GDM1 (cell line): Measurements from ENCODE around the gene MAB21L2.
"Not testable (repeated sequence)": the region's sequence is repeated elsewhere in the genome, so short reads cannot be mapped to it uniquely, and the experiment has no call there.

Source experiments
- DNase-seq: peaks from one replicate; lab custom pipeline; 2025; lab: John Stamatoyannopoulos, UW

MAB21L2 gene

GRCh38 chr4:150582146-150582872, at the start of gene MAB21L2:
TSS of gene MAB21L2 (plus strand) at chr4:150582151. CDS start at chr4:150583030, 879 bp downstream.
- DNase-seq = no peak

- no peak for DNase-seq
These were observed 48.3 kb upstream of the MAB21L2 start for GRCh38 chr4:150533673-150534072.

GRCh38 chr4:150534818-150535217, 47.1 kb upstream of the MAB21L2 start:
- DNase-seq = no peak

- DNase-seq = not testable (repeated sequence)
These were observed 44.0 kb upstream of the MAB21L2 start for GRCh38 chr4:150537911-150538310.

GRCh38 chr4:150540536-150540935, 41.4 kb upstream of the MAB21L2 start:
- no peak for DNase-seq

- no peak for DNase-seq
These were observed 41.0 kb upstream of the MAB21L2 start for GRCh38 chr4:150540959-150541360.

GRCh38 chr4:150541681-150542080, 40.3 kb upstream of the MAB21L2 start:
- no peak for DNase-seq

GRCh38 chr4:150543042-150543441, 38.9 kb upstream of the MAB21L2 start:
- no peak for DNase-seq

- no peak for DNase-seq
These were observed 35.7 kb upstream of the MAB21L2 start for GRCh38 chr4:150546286-150546685.

- DNase-seq = no peak
These were observed 34.7 kb upstream of the MAB21L2 start for GRCh38 chr4:150547154-150547838.

GRCh38 chr4:150557811-150558210, 24.1 kb upstream of the MAB21L2 start:
- DNase-seq = not testable (repeated sequence)

GRCh38 chr4:150561143-150561737, 20.7 kb upstream of the MAB21L2 start:
- no peak for DNase-seq

GRCh38 chr4:150562250-150562649, 19.7 kb upstream of the MAB21L2 start:
- no peak for DNase-seq

- no peak for DNase-seq
These were observed 19.2 kb upstream of the MAB21L2 start for GRCh38 chr4:150562751-150563150.

- DNase-seq = not testable (repeated sequence)
These were observed 17.0 kb upstream of the MAB21L2 start for GRCh38 chr4:150564967-150565366.

GRCh38 chr4:150567070-150567469, 14.9 kb upstream of the MAB21L2 start:
- DNase-seq = no peak

- no peak for DNase-seq
These were observed 12.5 kb upstream of the MAB21L2 start for GRCh38 chr4:150569384-150569987.

GRCh38 chr4:150569998-150570535, 11.9 kb upstream of the MAB21L2 start:
- DNase-seq = no peak

- DNase-seq = no peak
These were observed 11.1 kb upstream of the MAB21L2 start for GRCh38 chr4:150570862-150571261.

- DNase-seq = no peak
These were observed 9.0 kb upstream of the MAB21L2 start for GRCh38 chr4:150572704-150573504.

- DNase-seq = no peak
These were observed 8.4 kb upstream of the MAB21L2 start for GRCh38 chr4:150573534-150573933.

- DNase-seq = no peak
These were observed 7.3 kb upstream of the MAB21L2 start for GRCh38 chr4:150574678-150575077.
